Neuronal stem cell (in vitro differentiated cells): Measurements from ENCODE around the gene LPP.

ENCODE experiments used
- DNase-seq: peaks from one replicate; pipeline ENCODE4 v3.0.0-alpha.2; 2013; ENCODE audit warnings: low spot score
- H2AFZ ChIP-seq: one replicate; pipeline ENCODE4 v1.6.1; 2013; ENCODE audit warnings: mild to moderate bottlenecking, low read length, inconsistent platforms
- H2AK5ac ChIP-seq: 2 replicates; pipeline ENCODE4 v1.6.1; 2013; ENCODE audit warnings: low read depth, mild to moderate bottlenecking, inconsistent platforms, low read length, moderate library complexity, mixed read lengths
- H2BK120ac ChIP-seq: 2 replicates; pipeline ENCODE4 v1.6.1; 2013; ENCODE audit warnings: low read depth, mild to moderate bottlenecking, inconsistent platforms, low read length, moderate library complexity, mixed read lengths
- H2BK12ac ChIP-seq: one replicate; pipeline ENCODE4 v1.6.1; 2013; ENCODE audit warnings: low read length, inconsistent platforms
- H2BK15ac ChIP-seq: 2 replicates; pipeline ENCODE4 v1.6.1; 2013; ENCODE audit warnings: mild to moderate bottlenecking, low read length, inconsistent platforms, mixed read lengths
- H2BK5ac ChIP-seq: one replicate; pipeline ENCODE4 v1.6.1; 2013; ENCODE audit warnings: inconsistent platforms, mild to moderate bottlenecking, low read length, moderate library complexity
- H3K14ac ChIP-seq: one replicate; pipeline ENCODE4 v1.6.1; 2013; ENCODE audit warnings: low read length, inconsistent platforms
- H3K18ac ChIP-seq: 2 replicates; pipeline ENCODE4 v1.6.1; 2013; ENCODE audit warnings: low read length, inconsistent platforms
- H3K23ac ChIP-seq: 2 replicates; pipeline ENCODE4 v1.6.1; 2013; ENCODE audit warnings: low read depth, mild to moderate bottlenecking, mixed read lengths, low read length, inconsistent platforms; ENCODE audit not compliant: poor library complexity
- H3K27ac ChIP-seq: replicated peaks from 3 replicates; pipeline ENCODE4 v1.5.1; 2013; ENCODE audit warnings: low read length, inconsistent platforms
- H3K27me3 ChIP-seq, 3 experiments: 2 replicates each; pipeline ENCODE4 v1.6.1; 2013; ENCODE audit warnings: low read length in 3 of 3, mild to moderate bottlenecking in 2 of 3, inconsistent platforms in 1 of 3, low read depth in 1 of 3, mixed read lengths in 1 of 3, moderate library complexity in 1 of 3; ENCODE audit not compliant: control insufficient read depth in 3 of 3, insufficient read depth in 3 of 3
- H3K36me3 ChIP-seq, 2 donors: replicated peaks in 1 of 2; 2 replicates each; pipeline ENCODE4 v1.6.1; 2013; ENCODE audit warnings: low read length in 2 of 2; ENCODE audit not compliant: control insufficient read depth in 2 of 2, insufficient read depth in 2 of 2
- H3K4ac ChIP-seq: 2 replicates; pipeline ENCODE4 v1.6.1; 2013; ENCODE audit warnings: inconsistent platforms, mild to moderate bottlenecking, low read length, moderate library complexity
- H3K4me1 ChIP-seq, 2 donors: 1 replicate in 1 of 2; 2 replicates in 1 of 2; pipeline ENCODE4 v1.6.1; 2013; ENCODE audit warnings: low read length in 2 of 2, low read depth in 1 of 2; ENCODE audit not compliant: control insufficient read depth in 2 of 2, insufficient read depth in 1 of 2
- H3K4me2 ChIP-seq: one replicate; pipeline ENCODE4 v1.6.1; 2013; ENCODE audit warnings: mild to moderate bottlenecking, low read length, inconsistent platforms; ENCODE audit not compliant: insufficient read depth, poor library complexity, severe bottlenecking
- H3K4me3 ChIP-seq, 2 donors: 2 replicates each; pipeline ENCODE4 v1.5.1; 2013; ENCODE audit warnings: low read length in 2 of 2, mild to moderate bottlenecking in 2 of 2, inconsistent platforms in 1 of 2, moderate library complexity in 1 of 2
- H3K79me1 ChIP-seq: one replicate; pipeline ENCODE4 v1.6.1; 2013; ENCODE audit warnings: low read depth, mild to moderate bottlenecking, inconsistent platforms, low read length, moderate library complexity
- H3K9ac ChIP-seq: one replicate; pipeline ENCODE4 v1.6.1; 2013; ENCODE audit warnings: mild to moderate bottlenecking, low read depth, low read length, inconsistent platforms; ENCODE audit not compliant: poor library complexity
- H3K9me3 ChIP-seq, 2 donors: replicated peaks in 1 of 2; 2 replicates each; pipeline versions ENCODE3 to v1.6.1; 2013; ENCODE audit warnings: low read length in 2 of 2, mild to moderate bottlenecking in 2 of 2, inconsistent platforms in 1 of 2, low read depth in 1 of 2, mixed read lengths in 1 of 2, moderate library complexity in 1 of 2; ENCODE audit not compliant: control insufficient read depth in 2 of 2, insufficient read depth in 1 of 2
- H4K8ac ChIP-seq: one replicate; pipeline ENCODE4 v1.6.1; 2013; ENCODE audit warnings: low read depth, mild to moderate bottlenecking, inconsistent platforms, low read length, moderate library complexity
- H4K91ac ChIP-seq: one replicate; pipeline ENCODE4 v1.6.1; 2013; ENCODE audit warnings: low read length, low read depth, mild to moderate bottlenecking, inconsistent platforms; ENCODE audit not compliant: poor library complexity
- WGBS, 2 donors: extraction: QIAGEN DNeasy Blood & Tissue Kit; methylation state at CpG; one replicate each; pipeline ENCODE4 v1.1.7; 2013; ENCODE audit warnings: missing lambda C conversion rate in 2 of 2, mixed read lengths in 1 of 2; ENCODE audit not compliant: insufficient read length in 2 of 2, insufficient replicate concordance in 1 of 2; ENCODE audit errors: extremely low coverage in 2 of 2; 5-methylcytosine and 5-hydroxymethylcytosine counted together

The LPP gene

GRCh38 chr3:188780193-188781147 lies 626.5 kb downstream of the LPP start:
- H3K36me3 ChIP-seq = peaks cover 0 to 2% of the 10 kb centered on the region in 2 donors
- no peak overlapping the region for H4K8ac ChIP-seq
- peaks cover 0 to 7% of the 10 kb centered on the region in 2 donors for H3K4me1 ChIP-seq
- no peak overlapping the region for H2AFZ ChIP-seq
- no peak overlapping the region for H3K18ac ChIP-seq
- no peak overlapping the region for H2BK15ac ChIP-seq
- H3K9ac ChIP-seq = no peak overlapping the region
- H3K4me2 ChIP-seq = no peak overlapping the region
- H2AK5ac ChIP-seq = no peak overlapping the region
- no CpG with 5 or more reads among the region's 5 CpGs for WGBS, 2 donors
- no peaks in the 10 kb centered on the region for H3K27me3 ChIP-seq
- H3K4me3 ChIP-seq = no peak overlapping the region
- H4K91ac ChIP-seq = no peak overlapping the region
- no peak overlapping the region for H2BK12ac ChIP-seq
- H3K4ac ChIP-seq = no peak overlapping the region
- no peak overlapping the region for H3K27ac ChIP-seq
- H3K9me3 ChIP-seq = no peaks in the 10 kb centered on the region
- H2BK120ac ChIP-seq = no peak overlapping the region
- DNase-seq = no peak
- no peak overlapping the region for H2BK5ac ChIP-seq
- H3K14ac ChIP-seq = no peak overlapping the region
- H3K23ac ChIP-seq = no peak overlapping the region
- H3K79me1 ChIP-seq = no peaks in the 10 kb centered on the region

- DNase-seq = no peak
Observed at GRCh38 chr3:188782613-188783124, 628.7 kb downstream of the LPP start.

GRCh38 chr3:188786424-188786823 lies 632.5 kb downstream of the LPP start:
- no CpG with 5 or more reads among the region's 2 CpGs for WGBS, 2 donors
- H3K79me1 ChIP-seq = no peaks in the 10 kb centered on the region
- no peak overlapping the region for H3K9ac ChIP-seq
- no peak overlapping the region for H2AK5ac ChIP-seq
- H3K27me3 ChIP-seq = no peaks in the 10 kb centered on the region
- H3K23ac ChIP-seq = no peak overlapping the region
- no peak overlapping the region for H3K27ac ChIP-seq
- H2BK120ac ChIP-seq = no peak overlapping the region
- H2BK12ac ChIP-seq = no peak overlapping the region
- DNase-seq = no peak
- no peak overlapping the region for H3K18ac ChIP-seq
- H2BK5ac ChIP-seq = no peak overlapping the region
- H4K8ac ChIP-seq = no peak overlapping the region
- H3K4me2 ChIP-seq = no peak overlapping the region
- no peak overlapping the region for H3K4ac ChIP-seq
- no peak overlapping the region for H2BK15ac ChIP-seq
- no peak overlapping the region for H3K4me3 ChIP-seq
- H4K91ac ChIP-seq = no peak overlapping the region
- H2AFZ ChIP-seq = no peak overlapping the region
- peaks cover 2 to 3% of the 10 kb centered on the region in 2 donors for H3K4me1 ChIP-seq
- no peaks in the 10 kb centered on the region for H3K36me3 ChIP-seq
- H3K9me3 ChIP-seq = no peaks in the 10 kb centered on the region
- no peak overlapping the region for H3K14ac ChIP-seq

More at GRCh38 chr3:188782613-188783124, 628.7 kb downstream of the LPP start:
- Histone ChIP-seq H3K4me3 (no peak overlapping the region), H3K4me1 (peaks cover 0 to 2% of the 10 kb centered on the region in 2 donors), H3K79me1 (no peaks in the 10 kb centered on the region), H3K4me2 (no peak overlapping the region), H3K27me3 (no peaks in the 10 kb centered on the region), H3K4ac (no peak overlapping the region), H3K9ac (no peak overlapping the region), H2BK15ac (no peak overlapping the region), H3K18ac (no peak overlapping the region), H2AK5ac (no peak overlapping the region), H3K27ac (no peak overlapping the region), H4K91ac (no peak overlapping the region), H3K14ac (no peak overlapping the region), H2BK12ac (no peak overlapping the region), H3K36me3 (peaks cover 0 to 2% of the 10 kb centered on the region in 2 donors), H2AFZ (no peak overlapping the region), H3K9me3 (no peaks in the 10 kb centered on the region), H2BK120ac (no peak overlapping the region), H3K23ac (no peak overlapping the region), H2BK5ac (no peak overlapping the region), H4K8ac (no peak overlapping the region)
- no CpG with 5 or more reads among the region's 2 CpGs for WGBS, 2 donors

- Histone ChIP-seq H3K79me1 (no peaks in the 10 kb centered on the region), H3K14ac (no peak overlapping the region), H2BK15ac (no peak overlapping the region), H4K8ac (no peak overlapping the region), H3K4me2 (no peak overlapping the region), H4K91ac (no peak overlapping the region), H3K27me3 (no peaks in the 10 kb centered on the region), H2BK120ac (no peak overlapping the region), H3K4ac (no peak overlapping the region), H3K4me3 (no peak overlapping the region), H3K9ac (no peak overlapping the region), H3K27ac (no peak overlapping the region), H3K23ac (no peak overlapping the region), H3K9me3 (no peaks in the 10 kb centered on the region), H3K18ac (no peak overlapping the region), H2BK12ac (no peak overlapping the region), H2AFZ (no peak overlapping the region), H2AK5ac (no peak overlapping the region), H2BK5ac (no peak overlapping the region), H3K36me3 (no peaks in the 10 kb centered on the region), H3K4me1 (peaks cover 2 to 3% of the 10 kb centered on the region in 2 donors)
- no peak for DNase-seq
- no CpG with 5 or more reads among the region's 5 CpGs for WGBS, 2 donors
Observed at GRCh38 chr3:188788621-188789081, 634.7 kb downstream of the LPP start.
